K562 (cell line): ENCODE measurements around the gene HTR3B. TPM values are rescaled to one million over a fixed set of nuclear protein-coding genes. Genes with fewer than 3 reads are reported as not detected.

Experiments
- AFF1 ChIP-seq, 2 experiments: fragments of 450-650 bp; IDR thresholded peaks; 2 replicates each; pipeline ENCODE4 v1.6.1; 2018; ENCODE audit warnings: mild to moderate bottlenecking in 2 of 2, low read depth in 1 of 2; ENCODE audit not compliant: partially characterized antibody in 2 of 2
- CBFB ChIP-seq: sonication (generic); formaldehyde crosslinking; IDR thresholded peaks from 2 replicates; pipeline ENCODE4 v1.4.0; 2020; ENCODE audit warnings: mild to moderate bottlenecking, missing genetic modification reagents
- ELF1 ChIP-seq: fragments of 200-800 bp; sonication (Bioruptor generic); IDR thresholded peaks from 2 replicates; pipeline ENCODE4 v1.6.1; 2016; ENCODE audit warnings: missing genetic modification characterization, missing compliant biosample characterization
- GTF2F1 ChIP-seq: IDR thresholded peaks from 2 replicates; pipeline ENCODE4 v1.6.1; 2011; ENCODE audit warnings: low read depth, low read length, improper control_type of control experiment
- HIVEP1 ChIP-seq: fragments of 250-450 bp; sonication (Bioruptor Pico); IDR thresholded peaks from 2 replicates; pipeline ENCODE4 v1.4.0; 2020; ENCODE audit warnings: mild to moderate bottlenecking
- MAFG ChIP-seq: fragments of 450-650 bp; conservative IDR thresholded peaks from 2 replicates; pipeline ENCODE4 v1.6.1; 2016; ENCODE audit warnings: missing genetic modification characterization, missing compliant biosample characterization
- MEIS2 ChIP-seq: fragments of 450-650 bp; IDR thresholded peaks from 2 replicates; pipeline ENCODE4 v1.6.1; 2014; ENCODE audit warnings: mild to moderate bottlenecking; ENCODE audit not compliant: partially characterized antibody
- PHF20 ChIP-seq: fragments of 450-650 bp; IDR thresholded peaks from 2 replicates; pipeline ENCODE4 v1.6.1; 2018; ENCODE audit not compliant: partially characterized antibody
- RCOR1 ChIP-seq, 2 experiments: IDR thresholded peaks; 2 replicates each; pipeline ENCODE4 v1.6.1; 2012; ENCODE audit warnings: low read depth in 2 of 2, low read length in 2 of 2, borderline replicate concordance in 1 of 2, improper control_type of control experiment in 1 of 2
- SRSF1 ChIP-seq: fragments of 200-400 bp; formaldehyde crosslinking; IDR thresholded peaks from 2 replicates; pipeline ENCODE4 v1.6.1; 2017; ENCODE audit warnings: mild to moderate bottlenecking, low read depth, low read length, moderate library complexity
- polyA plus RNA-seq, 8 experiments: library from polyadenylated mRNA; depleted of rRNA in 4 of 8; stranded (reverse) in 5 of 8; unstranded in 3 of 8; fragments of >200 nt; fragmentation: Nextera tagmentation in 2 of 8; fragmentation: Illumina TruSeq in 1 of 8; extraction: Ambion mirVana in 2 of 8; extraction: Trizol in 1 of 8; gene quantifications; 2 replicates each; pipeline versions ENCODE4 v1.2.1 to v1.2.3, GENCODE V29; 2011 to 2014; ENCODE audit warnings: inconsistent platforms in 1 of 8, missing spikeins in 1 of 8
- total RNA-seq, 7 experiments: library from RNA; depleted of rRNA in 6 of 7; stranded (reverse); fragments of >200 nt in 6 of 7; fragmentation: Illumina TruSeq in 2 of 7; extraction: Trizol in 2 of 7; gene quantifications; 2 replicates each; pipeline versions ENCODE4 v1.2.1 to v1.2.3, GENCODE V29; 2011 to 2021; ENCODE audit warnings: low replicate concordance in 1 of 7
- TF ChIP-seq, protein P1 (sequence below): fragments of 450-650 bp; IDR thresholded peaks from one replicate; pipeline ENCODE4 v1.6.1; 2018; ENCODE audit warnings: mild to moderate bottlenecking, moderate library complexity; ENCODE audit not compliant: partially characterized antibody
- TF ChIP-seq, protein P2 (sequence below): fragments of 250-450 bp; sonication (Bioruptor Pico); IDR thresholded peaks from 2 replicates; pipeline ENCODE4 v1.4.0; 2020; ENCODE audit warnings: mild to moderate bottlenecking

Gene HTR3B
- total and polyA plus RNA-seq, 9 of the 15 experiments (the other 6 are each of a cell fraction or from before 2014, with no cell fraction given), result not detected

- TF ChIP-seq AFF1 (IDR thresholded peaks at IDR 0.05; ENCODE audit: low read depth in 1 of 2, partially characterized antibody in 2 of 2), result peak in 1 of 2 experiments; percentile 52
- no peak for TF ChIP-seq HIVEP1
- no peak for TF ChIP-seq SRSF1
- no peak for TF ChIP-seq RCOR1 (IDR thresholded peaks at IDR 0.05; ENCODE audit: borderline replicate concordance in 1 of 2, low read depth in 2 of 2, low read length in 2 of 2)
- no peak for TF ChIP-seq GTF2F1
- TF ChIP-seq, protein P1, sequence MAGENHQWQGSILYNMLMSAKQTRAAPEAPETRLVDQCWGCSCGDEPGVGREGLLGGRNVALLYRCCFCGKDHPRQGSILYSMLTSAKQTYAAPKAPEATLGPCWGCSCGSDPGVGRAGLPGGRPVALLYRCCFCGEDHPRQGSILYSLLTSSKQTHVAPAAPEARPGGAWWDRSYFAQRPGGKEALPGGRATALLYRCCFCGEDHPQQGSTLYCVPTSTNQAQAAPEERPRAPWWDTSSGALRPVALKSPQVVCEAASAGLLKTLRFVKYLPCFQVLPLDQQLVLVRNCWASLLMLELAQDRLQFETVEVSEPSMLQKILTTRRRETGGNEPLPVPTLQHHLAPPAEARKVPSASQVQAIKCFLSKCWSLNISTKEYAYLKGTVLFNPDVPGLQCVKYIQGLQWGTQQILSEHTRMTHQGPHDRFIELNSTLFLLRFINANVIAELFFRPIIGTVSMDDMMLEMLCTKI, result no peak
- peak; percentile 48 for TF ChIP-seq PHF20
- no peak for TF ChIP-seq MAFG (tag)
- TF ChIP-seq ELF1 (tag), result peak; percentile 60
- no peak for TF ChIP-seq MEIS2
- TF ChIP-seq CBFB (CRISPR knock-in tag), result no peak
- TF ChIP-seq, protein P2, sequence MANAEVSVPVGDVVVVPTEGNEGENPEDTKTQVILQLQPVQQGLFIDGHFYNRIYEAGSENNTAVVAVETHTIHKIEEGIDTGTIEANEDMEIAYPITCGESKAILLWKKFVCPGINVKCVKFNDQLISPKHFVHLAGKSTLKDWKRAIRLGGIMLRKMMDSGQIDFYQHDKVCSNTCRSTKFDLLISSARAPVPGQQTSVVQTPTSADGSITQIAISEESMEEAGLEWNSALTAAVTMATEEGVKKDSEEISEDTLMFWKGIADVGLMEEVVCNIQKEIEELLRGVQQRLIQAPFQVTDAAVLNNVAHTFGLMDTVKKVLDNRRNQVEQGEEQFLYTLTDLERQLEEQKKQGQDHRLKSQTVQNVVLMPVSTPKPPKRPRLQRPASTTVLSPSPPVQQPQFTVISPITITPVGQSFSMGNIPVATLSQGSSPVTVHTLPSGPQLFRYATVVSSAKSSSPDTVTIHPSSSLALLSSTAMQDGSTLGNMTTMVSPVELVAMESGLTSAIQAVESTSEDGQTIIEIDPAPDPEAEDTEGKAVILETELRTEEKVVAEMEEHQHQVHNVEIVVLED (CRISPR knock-in tag), result no peak
Measured at GRCh38 chr11:113876074-113876797, 28.4 kb upstream of the HTR3B start (continued).
